ENCODE results near the gene PIAS1. TPM values are rescaled to one million over a fixed set of nuclear protein-coding genes. Genes with fewer than 3 reads are reported as not detected.
"Not testable (repeated sequence)": the region's sequence is repeated elsewhere in the genome, so short reads cannot be mapped to it uniquely, and the experiment has no call there.

The PIAS1 gene
- 100 to 1,000 TPM in 2 of 4 donors, 10 to 100 TPM in 2; 91.6 to 202 (median 111) TPM for total RNA-seq

- Histone ChIP-seq H3K36me3 (no peaks in the 10 kb centered on the region), H3K4me1 (peaks cover 25 to 27% of the 10 kb centered on the region in 2 donors), H3K27me3 (no peaks in the 10 kb centered on the region), H3K4me3 (replicated peaks in 1 of 3) (peak within 1 kb of the TSS; percentile 79 to 99 (median 96)), H3K9me3 (no peaks in the 10 kb centered on the region), H3K27ac (peak within 1 kb of the TSS; percentile 93 to 97 (median 95))
- peak; percentile 84 to 94 for TF ChIP-seq POLR2A (IDR thresholded peaks at IDR 0.05)
- peak in 1 of 6 experiments; percentile 19 for TF ChIP-seq CTCF (IDR thresholded peaks at IDR 0.05)
- intact Hi-C loops (cut with DNase I): loop anchor here (10.0 kb wide), 2 partner anchors 161 to 189 kb away; no protein-coding TSS in a partner anchor
- DNase-seq: peak; percentile 96 to 97
- WGBS, 2 donors: 3 to 4% methylated on average over 32 to 40 of the region's 72 CpGs
Observed at GRCh38 chr15:68053701-68054627, at the start of gene PIAS1. PIAS1 (plus strand) TSS chr15:68054315; CDS start chr15:68054327, 12 bp downstream.

- H3K36me3 ChIP-seq; H3K9me3 ChIP-seq; H3K27me3 ChIP-seq; H3K27ac ChIP-seq; H3K4me1 ChIP-seq; H3K4me3 ChIP-seq (replicated peaks in 1 of 3); intact Hi-C loops (cut with DNase I); DNase-seq: not testable (repeated sequence)
- 92 to 96% methylated on average over 5 of the region's 5 CpGs for WGBS, 2 donors
Observed at GRCh38 chr15:68007642-68008041, 46.5 kb upstream of the PIAS1 start.

- Histone ChIP-seq H3K27ac (no peak overlapping the region), H3K4me3 (replicated peaks in 1 of 3) (no peak overlapping the region), H3K36me3 (no peaks in the 10 kb centered on the region), H3K4me1 (no peaks in the 10 kb centered on the region), H3K27me3 (no peaks in the 10 kb centered on the region), H3K9me3 (no peaks in the 10 kb centered on the region)
- no peak for DNase-seq
- TF ChIP-seq POLR2A (IDR thresholded peaks at IDR 0.05) (no peak), CTCF (IDR thresholded peaks at IDR 0.05) (no peak)
- intact Hi-C loops (cut with DNase I): no loop called here
- WGBS, 2 donors: 87 to 88% methylated on average over 14 of the region's 14 CpGs
Observed at GRCh38 chr15:68010361-68011153, 43.6 kb upstream of the PIAS1 start.

GRCh38 chr15:68012911-68013310 lies 41.2 kb upstream of the PIAS1 start:
- 83 to 95% methylated on average over 1 of the region's 1 CpG for WGBS, 2 donors
- no peak for DNase-seq
- intact Hi-C loops (cut with DNase I): no loop called here

More at GRCh38 chr15:68012911-68013310, 41.2 kb upstream of the PIAS1 start:
- H3K27me3 ChIP-seq: no peaks in the 10 kb centered on the region
- no peak overlapping the region for H3K4me3 ChIP-seq (replicated peaks in 1 of 3)
- TF ChIP-seq POLR2A (IDR thresholded peaks at IDR 0.05): no peak
- no peak for TF ChIP-seq CTCF (IDR thresholded peaks at IDR 0.05)
- H3K36me3 ChIP-seq: no peaks in the 10 kb centered on the region
- H3K4me1 ChIP-seq: no peaks in the 10 kb centered on the region
- H3K9me3 ChIP-seq: no peaks in the 10 kb centered on the region
- H3K27ac ChIP-seq: no peak overlapping the region
